Common myeloid progenitor, CD34-positive (primary cell): ENCODE measurements around the gene AUTS2.

ENCODE experiments used
- CTCF ChIA-PET: fragments of 350-600 bp; sonication (Branson Sonifier 250); formaldehyde crosslinking; loops from one replicate; lab custom pipeline; 2021; ENCODE audit warnings: antibody characterized with exemption; lab: Charles Lee
- POLR2A ChIA-PET: fragments of 350-600 bp; sonication (Branson Sonifier 250); formaldehyde crosslinking; loops from one replicate; lab custom pipeline; 2021; ENCODE audit warnings: antibody characterized with exemption; lab: Charles Lee
- DNase-seq, 3 donors: peaks; one replicate each; pipeline versions ENCODE4 v3.0.0 to v3.0.0-alpha.2; 2013
- H3K27ac ChIP-seq, 2 experiments: 1 replicate in 1 of 2; 2 replicates in 1 of 2; pipeline ENCODE4 v1.7.0; 2013; ENCODE audit warnings: inconsistent platforms in 2 of 2, low read length in 2 of 2, mild to moderate bottlenecking in 2 of 2, low read depth in 1 of 2, moderate library complexity in 1 of 2; ENCODE audit not compliant: severe bottlenecking in 2 of 2, insufficient read depth in 1 of 2, poor library complexity in 1 of 2
- H3K27me3 ChIP-seq, 5 experiments: replicated peaks in 2 of 5; 1 replicate in 3 of 5; 2 replicates in 2 of 5; pipeline versions ENCODE4 v1.6.1 to v1.7.0; 2013; ENCODE audit warnings: low read length in 4 of 5, mild to moderate bottlenecking in 2 of 5, moderate library complexity in 2 of 5, inconsistent platforms in 1 of 5; ENCODE audit not compliant: insufficient read depth in 5 of 5, control insufficient read depth in 4 of 5
- H3K36me3 ChIP-seq, 4 experiments: 1 replicate in 2 of 4; 2 replicates in 2 of 4; pipeline versions ENCODE4 v1.6.1 to v1.7.0; 2013; ENCODE audit warnings: low read length in 3 of 4, control low read depth in 1 of 4, mild to moderate bottlenecking in 1 of 4; ENCODE audit not compliant: control insufficient read depth in 4 of 4, insufficient read depth in 4 of 4
- H3K4me1 ChIP-seq, 4 experiments: 1 replicate in 3 of 4; 2 replicates in 1 of 4; pipeline versions ENCODE4 v1.6.1 to v1.7.1; 2013; ENCODE audit warnings: low read length in 3 of 4, mild to moderate bottlenecking in 3 of 4, control low read depth in 1 of 4, inconsistent platforms in 1 of 4, moderate library complexity in 1 of 4; ENCODE audit not compliant: control insufficient read depth in 4 of 4, insufficient read depth in 4 of 4; ENCODE audit errors: control extremely low read depth in 1 of 4
- H3K4me3 ChIP-seq, 7 experiments: 1 replicate in 4 of 7; 2 replicates in 3 of 7; pipeline versions ENCODE4 v1.5.1 to v1.7.0; 2013; ENCODE audit warnings: mild to moderate bottlenecking in 7 of 7, low read length in 6 of 7, moderate library complexity in 6 of 7, inconsistent platforms in 2 of 7, low read depth in 2 of 7, control low read depth in 1 of 7; ENCODE audit not compliant: insufficient read depth in 4 of 7, control insufficient read depth in 1 of 7; ENCODE audit errors: extremely low read depth in 1 of 7
- H3K9me3 ChIP-seq, 5 experiments: 1 replicate in 4 of 5; 2 replicates in 1 of 5; pipeline versions ENCODE4 v1.6.1 to v1.7.1; 2013; ENCODE audit warnings: low read length in 4 of 5, mild to moderate bottlenecking in 2 of 5, inconsistent platforms in 1 of 5, low read depth in 1 of 5, moderate library complexity in 1 of 5; ENCODE audit not compliant: control insufficient read depth in 4 of 5, insufficient read depth in 2 of 5; ENCODE audit errors: control extremely low read depth in 1 of 5
- WGBS: methylation state at CpG from one replicate; pipeline ENCODE4 v1.1.5; 2013; ENCODE audit not compliant: insufficient coverage; 5-methylcytosine and 5-hydroxymethylcytosine counted together

AUTS2 gene

DNA sequence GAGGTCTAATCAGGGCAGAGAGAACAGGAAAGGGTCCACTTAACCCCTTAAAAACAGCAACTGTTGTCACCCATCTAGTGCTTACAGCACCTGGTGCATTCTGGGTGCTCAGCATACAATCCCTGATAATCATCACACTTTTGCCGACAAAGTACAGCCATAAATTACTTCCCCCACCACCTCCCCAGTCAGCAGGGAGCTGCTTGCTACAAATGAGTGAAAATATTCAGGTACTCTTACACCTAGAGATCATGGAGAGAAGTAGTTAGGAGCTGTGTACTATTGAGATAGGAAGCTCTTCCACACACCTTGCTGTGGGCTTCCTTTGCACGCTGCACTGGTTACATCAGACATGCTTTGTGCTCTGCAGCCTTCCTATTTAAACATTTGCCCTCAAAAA is 810.2 kb downstream of the AUTS2 start:
- no CpG with 5 or more reads among the region's 2 CpGs for WGBS
- Histone ChIP-seq H3K36me3 (no peaks in the 10 kb centered on the region), H3K27ac (no peak overlapping the region), H3K4me1 (no peaks in the 10 kb centered on the region), H3K4me3 (no peak overlapping the region), H3K9me3 (no peaks in the 10 kb centered on the region), H3K27me3 (no peaks in the 10 kb centered on the region)
- POLR2A ChIA-PET: no interaction called here
- CTCF ChIA-PET: no interaction called here
- no peak for DNase-seq

DNA sequence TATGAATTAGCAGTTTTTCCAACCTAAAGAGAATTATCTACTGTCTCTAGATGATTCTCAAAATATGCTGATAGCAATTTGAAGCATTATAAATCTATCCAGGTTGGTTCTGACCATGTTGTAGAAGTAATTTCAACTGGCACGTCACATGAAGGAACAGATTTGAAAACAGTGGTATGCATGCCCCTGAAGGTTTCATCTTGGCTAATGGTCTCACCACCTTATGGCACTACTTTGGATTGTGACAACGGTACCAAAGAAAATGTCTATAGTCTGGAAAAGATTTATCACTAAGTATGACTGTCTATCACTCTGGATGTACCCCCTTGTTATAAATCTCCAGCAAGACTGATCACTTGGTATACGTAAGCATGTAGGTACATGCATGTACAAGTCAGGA is 810.6 kb downstream of the AUTS2 start:
- WGBS: 100% methylated on average over 1 of the region's 3 CpGs
- Histone ChIP-seq H3K27me3 (no peaks in the 10 kb centered on the region), H3K36me3 (no peaks in the 10 kb centered on the region), H3K4me3 (no peak overlapping the region), H3K27ac (no peak overlapping the region), H3K9me3 (no peaks in the 10 kb centered on the region), H3K4me1 (no peaks in the 10 kb centered on the region)
- ChIA-PET CTCF (no interaction called here), POLR2A (no interaction called here)
- no peak for DNase-seq

DNA sequence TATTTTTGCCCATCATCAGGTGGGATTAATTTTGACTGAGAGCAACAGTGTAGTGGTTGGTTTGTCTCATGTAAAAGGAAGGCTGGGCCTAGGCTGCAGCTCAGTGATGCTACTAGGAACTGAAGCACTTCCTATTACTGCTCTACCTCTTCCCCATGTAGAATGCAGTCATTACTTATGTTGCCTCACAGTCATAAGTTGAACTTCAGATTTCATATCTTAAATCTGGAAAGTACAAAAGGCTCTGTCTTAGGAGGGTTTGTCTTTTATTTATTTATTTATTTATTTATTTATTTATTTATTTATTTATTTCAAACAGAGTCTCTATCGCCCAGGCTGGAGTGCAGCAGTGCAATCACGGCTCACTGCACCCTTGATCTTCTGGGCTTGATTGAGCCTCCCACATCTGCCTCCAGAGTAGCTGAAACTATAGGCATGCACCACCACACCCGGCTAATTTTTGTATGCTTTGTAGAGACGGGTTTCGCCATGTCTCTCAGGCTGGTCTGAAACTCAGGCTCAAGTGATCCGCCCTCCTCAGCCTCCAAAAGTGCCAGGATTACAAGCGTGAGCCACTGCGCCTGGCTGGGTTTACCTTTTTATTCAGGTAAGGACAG is 812.0 kb downstream of the AUTS2 start:
- Histone ChIP-seq H3K27ac (no peak overlapping the region), H3K36me3 (no peaks in the 10 kb centered on the region), H3K4me1 (no peaks in the 10 kb centered on the region), H3K9me3 (no peaks in the 10 kb centered on the region), H3K27me3 (no peaks in the 10 kb centered on the region), H3K4me3 (no peak overlapping the region)
- CTCF ChIA-PET: no interaction called here
- DNase-seq: no peak
- WGBS: 89% methylated on average over 6 of the region's 8 CpGs
- POLR2A ChIA-PET: no interaction called here

DNA sequence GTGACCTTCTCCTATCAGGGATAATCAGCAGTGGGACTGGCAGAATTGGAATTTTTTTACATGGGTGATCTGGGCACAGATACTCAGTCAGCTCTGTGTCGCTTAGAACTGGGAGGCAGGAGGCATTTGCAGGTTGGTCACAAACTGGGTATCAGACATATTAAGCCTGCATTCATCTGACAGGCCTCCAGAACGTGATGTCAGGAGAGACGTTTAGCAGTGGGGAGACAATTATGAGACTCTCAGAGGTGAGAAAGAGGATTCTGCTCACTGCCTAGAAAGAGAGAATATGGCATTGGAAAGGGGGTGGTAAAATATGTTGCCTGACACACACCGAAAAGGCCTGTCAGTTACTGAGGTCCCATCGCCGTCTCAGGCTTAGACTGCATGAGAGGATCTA is 816.1 kb downstream of the AUTS2 start:
- Histone ChIP-seq H3K27me3 (no peaks in the 10 kb centered on the region), H3K4me1 (no peaks in the 10 kb centered on the region), H3K4me3 (no peak overlapping the region), H3K36me3 (no peaks in the 10 kb centered on the region), H3K27ac (no peak overlapping the region), H3K9me3 (no peaks in the 10 kb centered on the region)
- DNase-seq: no peak
- POLR2A ChIA-PET: no interaction called here
- CTCF ChIA-PET: no interaction called here
- 96% methylated on average over 6 of the region's 6 CpGs for WGBS

DNA sequence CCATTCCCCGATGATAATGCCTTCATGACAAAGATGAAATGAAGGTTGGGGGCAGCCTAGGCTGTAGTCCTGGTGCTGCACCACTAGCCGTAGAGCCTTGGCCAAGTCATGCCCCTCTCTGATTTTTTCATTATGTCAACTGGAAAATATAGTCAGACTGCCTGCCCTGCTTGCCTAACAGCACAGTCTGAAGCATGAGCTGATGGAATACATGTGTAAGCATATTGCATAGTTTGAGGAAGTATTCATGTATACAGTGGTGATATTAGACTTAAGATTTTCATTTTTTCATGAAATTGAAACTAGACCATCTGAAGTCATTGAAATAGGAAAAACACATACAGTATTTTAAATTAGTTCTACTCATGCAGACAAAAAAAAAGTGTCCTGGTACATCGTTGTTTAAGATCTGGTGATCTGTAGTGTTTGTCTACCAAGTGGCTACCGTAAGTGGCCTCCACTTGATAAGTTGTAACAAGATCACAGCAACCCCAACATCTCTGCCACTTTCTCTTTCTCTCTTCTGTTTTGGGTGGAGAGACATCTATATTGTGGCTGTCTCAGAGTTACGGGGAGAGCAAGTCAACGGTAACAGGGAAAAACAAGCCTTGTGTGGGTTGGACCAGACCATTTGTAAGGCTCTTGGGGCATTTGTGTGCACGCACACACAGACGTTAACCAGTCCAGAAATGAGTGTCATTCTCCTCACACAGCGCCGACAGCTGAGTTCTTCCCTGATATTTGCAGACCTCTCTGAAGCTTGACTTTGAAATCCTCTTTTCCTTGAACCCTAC is 817.1 kb downstream of the AUTS2 start:
- H3K27me3 ChIP-seq: no peaks in the 10 kb centered on the region
- H3K27ac ChIP-seq: no peak overlapping the region
- no peaks in the 10 kb centered on the region for H3K9me3 ChIP-seq
- H3K4me3 ChIP-seq: no peak overlapping the region
- no peak for DNase-seq
- no peaks in the 10 kb centered on the region for H3K4me1 ChIP-seq
- ChIA-PET POLR2A (no interaction called here), CTCF (no interaction called here)
- H3K36me3 ChIP-seq: no peaks in the 10 kb centered on the region
- 97% methylated on average over 8 of the region's 10 CpGs for WGBS

DNA sequence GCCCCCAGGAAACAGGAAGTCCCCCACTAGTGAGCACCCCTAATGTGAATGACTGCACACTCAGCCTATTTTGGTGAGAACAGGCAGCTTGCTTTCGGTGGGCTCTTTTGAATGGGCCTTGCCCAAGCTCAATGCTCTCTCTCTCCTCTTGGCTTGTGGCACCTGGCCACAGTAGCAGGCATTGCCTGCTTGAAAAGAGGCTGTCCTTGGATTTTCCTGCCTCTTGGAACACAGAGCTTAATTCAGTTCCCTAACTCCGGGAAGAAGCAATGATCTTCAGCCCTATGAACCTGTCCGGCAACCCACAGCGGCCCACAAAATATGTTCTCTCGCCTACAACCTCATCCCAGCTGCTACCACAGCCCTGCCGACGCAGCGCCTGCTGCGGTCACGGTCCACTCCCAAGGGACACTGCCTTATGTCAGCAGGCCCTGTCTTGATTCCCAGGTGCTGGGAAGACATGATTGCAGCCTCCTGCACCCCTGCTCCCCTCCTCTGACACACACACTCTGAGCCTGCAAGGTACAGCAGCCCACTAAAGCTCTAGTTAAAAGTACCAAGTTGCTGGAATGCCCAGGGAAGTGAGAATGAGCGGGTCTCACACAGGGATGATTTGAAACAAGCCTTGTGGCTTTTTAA is 818.2 kb downstream of the AUTS2 start:
- Histone ChIP-seq H3K27ac (no peak overlapping the region), H3K4me3 (no peak overlapping the region), H3K36me3 (no peaks in the 10 kb centered on the region), H3K9me3 (no peaks in the 10 kb centered on the region), H3K27me3 (no peaks in the 10 kb centered on the region), H3K4me1 (no peaks in the 10 kb centered on the region)
- peak in 2 of 3 donors; percentile 6 to 7 for DNase-seq
- WGBS: 100% methylated on average over 11 of the region's 11 CpGs
- ChIA-PET POLR2A (no interaction called here), CTCF (no interaction called here)

DNA sequence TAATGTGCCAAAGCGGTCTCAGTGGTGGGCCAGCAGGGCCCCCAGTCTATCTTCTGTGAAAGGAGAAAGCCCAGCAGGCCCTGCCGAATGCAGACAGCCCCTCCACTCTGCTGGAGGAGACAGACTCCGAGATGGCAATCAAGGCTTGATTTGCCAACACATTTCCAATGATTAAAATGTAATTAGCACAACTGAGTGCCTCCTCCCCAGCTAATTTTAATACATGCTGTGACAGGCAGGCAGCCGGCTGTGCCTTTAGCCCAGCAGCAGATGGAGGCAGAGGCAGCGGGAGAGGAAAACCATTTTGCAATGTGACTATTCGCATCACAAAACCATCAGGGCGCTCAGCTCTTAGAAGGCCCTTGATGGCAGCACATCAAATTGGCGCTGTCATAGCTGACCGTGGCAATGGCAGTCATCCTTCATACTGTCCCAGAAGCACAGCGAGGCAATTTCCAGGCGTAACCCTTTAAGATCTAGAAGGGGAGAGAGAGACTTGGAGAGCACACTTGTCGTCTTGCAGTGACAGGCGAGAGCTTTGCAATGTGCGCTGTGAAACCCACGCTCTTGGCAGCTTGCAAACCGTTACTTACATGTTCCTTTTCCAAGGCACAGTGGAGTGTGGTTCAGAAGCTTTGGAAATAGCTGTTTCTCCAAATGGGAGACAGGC is 818.8 kb downstream of the AUTS2 start:
- H3K27ac ChIP-seq: no peak overlapping the region
- POLR2A ChIA-PET: no interaction called here
- H3K4me3 ChIP-seq: no peak overlapping the region
- 100% methylated on average over 16 of the region's 16 CpGs for WGBS
- no peak for DNase-seq
- H3K27me3 ChIP-seq: no peaks in the 10 kb centered on the region
- no peaks in the 10 kb centered on the region for H3K9me3 ChIP-seq
- CTCF ChIA-PET: no interaction called here
- no peaks in the 10 kb centered on the region for H3K36me3 ChIP-seq
- H3K4me1 ChIP-seq: no peaks in the 10 kb centered on the region
